NCI-H187 treated with DMSO at 0.1 percent for 48 hours (cell line): ENCODE measurements around the gene CHRFAM7A.
"Not testable (repeated sequence)": the region's sequence is repeated elsewhere in the genome, so short reads cannot be mapped to it uniquely, and the experiment has no call there.

ENCODE experiments used
- DNase-seq: peaks from one replicate; lab custom pipeline; 2025; lab: John Stamatoyannopoulos, UW

Gene CHRFAM7A

GRCh38 chr15:30315704-30316103 lies 77.6 kb downstream of the CHRFAM7A start:
- DNase-seq: not testable (repeated sequence)

DNA sequence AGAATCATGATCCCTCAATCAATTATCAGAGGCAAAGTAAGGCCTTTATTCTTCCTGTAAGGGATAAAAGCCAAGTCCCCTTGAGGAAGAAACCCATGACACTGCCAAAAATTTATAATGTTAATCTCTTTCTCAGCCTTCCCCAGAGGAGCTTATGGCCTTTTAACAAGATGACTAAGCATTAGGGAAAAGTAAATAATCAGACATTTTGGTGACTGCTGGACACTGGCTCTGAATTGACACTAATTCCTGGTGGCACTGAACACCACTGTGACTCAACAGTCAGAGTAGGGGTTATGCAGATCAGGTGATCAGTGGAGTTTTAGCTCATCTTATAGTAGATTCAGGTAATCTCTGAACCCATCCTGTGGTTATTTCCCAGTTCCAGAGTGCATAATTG lies 82.8 kb downstream of the CHRFAM7A start:
- DNase-seq: not testable (repeated sequence)
